Chondrocyte (in vitro differentiated cells): ENCODE results near the gene EXOC1L. TPM values are rescaled to one million over a fixed set of nuclear protein-coding genes. Genes with fewer than 3 reads are reported as not detected.
A peak's percentile ranks its signal among the peaks of the same experiment; 100 is the strongest.

ENCODE experiments used
- DNase-seq: peaks from one replicate; pipeline ENCODE4 v3.0.0; 2021; ENCODE audit warnings: mixed read lengths, low spot score
- H3K27ac Mint-ChIP-seq: one replicate; pipeline ENCODE4 v1.8.0; 2021; ENCODE audit warnings: mild to moderate bottlenecking, moderate library complexity, mixed read lengths; ENCODE audit not compliant: unreplicated experiment
- H3K27me3 Mint-ChIP-seq: 2 replicates; pipeline ENCODE4 v1.8.0; 2021; ENCODE audit warnings: low read depth, mixed read lengths
- H3K36me3 Mint-ChIP-seq: 2 replicates; pipeline ENCODE4 v1.8.0; 2021; ENCODE audit warnings: low read depth, mixed read lengths
- H3K4me1 Mint-ChIP-seq: 2 replicates; pipeline ENCODE4 v1.8.0; 2021; ENCODE audit warnings: low read depth, mild to moderate bottlenecking, mixed read lengths
- H3K4me3 Mint-ChIP-seq: one replicate; pipeline ENCODE4 v1.8.0; 2021; ENCODE audit warnings: mild to moderate bottlenecking, moderate library complexity, mixed read lengths; ENCODE audit not compliant: unreplicated experiment
- H3K9me3 Mint-ChIP-seq: 2 replicates; pipeline ENCODE4 v1.8.0; 2021; ENCODE audit warnings: low read depth, mixed read lengths
- total RNA-seq: library from RNA; stranded (reverse); gene quantifications from 3 replicates; pipeline ENCODE4 v1.2.1, GENCODE V29; 2021
- TF ChIP-seq, protein P1 (sequence below): fragments of 200-600 bp; sonication (generic); IDR thresholded peaks from 2 replicates; pipeline ENCODE4 v1.5.0; 2021; ENCODE audit warnings: antibody characterized with exemption, mild to moderate bottlenecking, moderate library complexity

EXOC1L gene
- total RNA-seq, 1 donor from 2014 or later = not detected

DNA sequence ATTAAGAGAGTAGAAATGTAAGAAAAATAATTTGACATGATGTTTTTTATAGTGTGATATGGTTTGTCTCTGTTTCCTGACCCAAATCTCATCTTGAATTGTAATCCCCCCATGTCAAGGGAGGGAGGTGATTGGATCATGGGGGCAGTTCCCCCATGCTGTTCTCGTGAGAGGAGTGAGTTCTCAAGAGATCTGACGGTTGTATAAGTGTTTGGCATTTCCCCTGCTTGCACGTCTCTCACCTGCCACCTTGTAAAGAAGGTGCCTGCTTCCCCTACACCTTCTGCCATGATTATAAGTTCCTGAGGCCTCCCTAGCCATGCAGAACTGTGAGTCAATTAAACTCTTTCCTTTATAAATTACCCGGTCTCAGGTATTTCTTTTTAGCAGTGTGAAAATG lies 34.8 kb upstream of the EXOC1L start:
- Mint-ChIP-seq H3K9me3 (no peaks in the 10 kb centered on the region), H3K36me3 (no peaks in the 10 kb centered on the region), H3K4me1 (no peaks in the 10 kb centered on the region), H3K27me3 (peaks cover 19% of the 10 kb centered on the region), H3K27ac (no peak overlapping the region), H3K4me3 (no peak overlapping the region)
- DNase-seq = no peak
- TF ChIP-seq, protein P1, sequence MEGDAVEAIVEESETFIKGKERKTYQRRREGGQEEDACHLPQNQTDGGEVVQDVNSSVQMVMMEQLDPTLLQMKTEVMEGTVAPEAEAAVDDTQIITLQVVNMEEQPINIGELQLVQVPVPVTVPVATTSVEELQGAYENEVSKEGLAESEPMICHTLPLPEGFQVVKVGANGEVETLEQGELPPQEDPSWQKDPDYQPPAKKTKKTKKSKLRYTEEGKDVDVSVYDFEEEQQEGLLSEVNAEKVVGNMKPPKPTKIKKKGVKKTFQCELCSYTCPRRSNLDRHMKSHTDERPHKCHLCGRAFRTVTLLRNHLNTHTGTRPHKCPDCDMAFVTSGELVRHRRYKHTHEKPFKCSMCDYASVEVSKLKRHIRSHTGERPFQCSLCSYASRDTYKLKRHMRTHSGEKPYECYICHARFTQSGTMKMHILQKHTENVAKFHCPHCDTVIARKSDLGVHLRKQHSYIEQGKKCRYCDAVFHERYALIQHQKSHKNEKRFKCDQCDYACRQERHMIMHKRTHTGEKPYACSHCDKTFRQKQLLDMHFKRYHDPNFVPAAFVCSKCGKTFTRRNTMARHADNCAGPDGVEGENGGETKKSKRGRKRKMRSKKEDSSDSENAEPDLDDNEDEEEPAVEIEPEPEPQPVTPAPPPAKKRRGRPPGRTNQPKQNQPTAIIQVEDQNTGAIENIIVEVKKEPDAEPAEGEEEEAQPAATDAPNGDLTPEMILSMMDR = no peak

DNA sequence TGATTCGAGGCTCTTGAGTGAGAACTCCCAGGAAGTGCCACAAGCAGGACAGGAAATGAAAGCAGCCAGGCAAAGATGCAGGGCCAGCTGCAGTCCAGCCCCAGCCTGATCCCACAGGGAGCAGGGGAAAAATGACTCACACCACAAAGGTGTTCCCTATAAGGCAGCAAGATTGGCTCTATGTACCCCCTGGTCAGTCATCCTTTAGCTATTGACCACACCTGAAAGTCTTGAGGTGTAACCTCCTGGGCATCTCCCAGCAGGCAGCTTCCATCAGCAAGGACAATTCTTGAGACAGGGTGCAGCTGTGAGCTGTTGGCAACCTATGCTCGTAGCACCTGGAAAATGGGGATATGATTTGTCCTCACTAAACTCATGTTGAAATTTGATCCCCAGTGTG lies 27.9 kb upstream of the EXOC1L start:
- TF ChIP-seq, protein P1 = no peak
- no peaks in the 10 kb centered on the region for H3K36me3 Mint-ChIP-seq

DNA sequence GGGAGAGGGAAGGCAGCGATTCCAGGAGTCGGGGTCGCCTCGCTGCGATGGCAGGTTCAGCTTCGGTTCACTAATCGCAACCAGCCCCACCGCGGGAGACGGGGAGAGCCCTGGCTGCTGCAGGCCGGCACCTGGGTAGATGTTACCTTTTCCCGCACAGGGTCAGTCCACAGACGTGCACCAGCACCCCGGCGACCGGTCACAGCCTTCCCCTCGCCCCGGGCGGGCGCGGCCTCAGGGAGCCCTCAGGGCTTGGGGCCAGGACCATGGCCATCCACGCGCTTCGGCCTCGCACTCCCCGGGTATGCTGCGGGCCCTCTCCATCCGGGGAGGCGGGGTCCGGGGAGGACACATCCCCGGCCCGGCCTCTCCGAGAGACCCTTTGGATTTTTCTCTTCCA lies 26.1 kb upstream of the EXOC1L start:
- TF ChIP-seq, protein P1 = no peak
- peaks cover 19% of the 10 kb centered on the region for H3K27me3 Mint-ChIP-seq
- H3K9me3 Mint-ChIP-seq = peaks cover 5% of the 10 kb centered on the region
- H3K4me3 Mint-ChIP-seq = no peak overlapping the region
- no peak overlapping the region for H3K27ac Mint-ChIP-seq
- H3K4me1 Mint-ChIP-seq = no peaks in the 10 kb centered on the region
- DNase-seq = peak; percentile 80
- H3K36me3 Mint-ChIP-seq = no peaks in the 10 kb centered on the region

More for the DNA sequence above, 27.9 kb upstream of the EXOC1L start:
- Mint-ChIP-seq H3K9me3 (no peaks in the 10 kb centered on the region), H3K27me3 (peaks cover 20% of the 10 kb centered on the region), H3K27ac (no peak overlapping the region), H3K4me3 (no peak overlapping the region), H3K4me1 (no peaks in the 10 kb centered on the region)
- DNase-seq = no peak

DNA sequence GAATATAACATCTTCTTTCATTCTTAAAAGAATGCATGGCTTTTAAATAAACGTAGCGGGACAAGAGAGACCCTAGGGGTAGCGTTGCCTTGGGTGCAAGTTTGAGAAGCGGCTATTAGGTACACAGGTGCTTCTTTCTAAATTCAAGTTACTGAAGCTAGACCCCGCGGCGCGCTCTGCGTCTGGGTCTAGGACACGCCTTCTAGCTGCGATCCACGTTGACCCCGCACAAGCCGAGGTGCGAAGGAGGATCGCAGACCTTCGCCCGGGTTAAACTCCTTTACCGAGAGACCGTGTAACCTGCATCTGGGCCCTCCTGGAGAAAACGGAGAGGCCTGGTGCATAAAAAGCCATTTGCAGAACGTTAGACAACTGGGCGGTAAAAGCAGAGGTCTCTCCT lies 25.5 kb upstream of the EXOC1L start:
- Mint-ChIP-seq H3K9me3 (peaks cover 6% of the 10 kb centered on the region), H3K36me3 (no peaks in the 10 kb centered on the region), H3K4me3 (no peak overlapping the region), H3K27ac (no peak overlapping the region), H3K27me3 (peaks cover 20% of the 10 kb centered on the region), H3K4me1 (no peaks in the 10 kb centered on the region)
- TF ChIP-seq, protein P1 = no peak
- DNase-seq = no peak

DNA sequence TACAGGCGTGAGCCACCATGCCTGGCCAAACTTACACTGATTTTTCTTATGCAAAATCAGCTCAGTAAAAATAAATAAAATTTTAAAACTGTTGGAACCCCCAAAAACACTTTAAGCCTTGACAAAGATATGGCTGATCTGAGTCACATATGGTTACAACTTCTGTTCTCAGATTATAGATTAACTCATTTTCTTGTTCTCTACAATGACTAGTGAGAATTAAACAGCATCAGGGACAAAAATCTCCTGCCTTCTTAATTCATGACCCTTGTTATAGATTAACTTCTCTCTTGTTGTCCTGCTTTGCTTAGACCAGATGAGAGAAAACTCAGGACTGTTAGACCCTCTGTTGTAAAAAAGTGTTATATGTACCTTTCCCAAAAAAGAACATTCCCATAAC lies 24.2 kb upstream of the EXOC1L start:
- TF ChIP-seq, protein P1 = no peak
- H3K4me3 Mint-ChIP-seq = no peak overlapping the region
- no peak overlapping the region for H3K27ac Mint-ChIP-seq
- peaks cover 6% of the 10 kb centered on the region for H3K9me3 Mint-ChIP-seq
- H3K36me3 Mint-ChIP-seq = no peaks in the 10 kb centered on the region
- DNase-seq = no peak
- H3K27me3 Mint-ChIP-seq = peaks cover 20% of the 10 kb centered on the region
- H3K4me1 Mint-ChIP-seq = no peaks in the 10 kb centered on the region
